ENCODE results near the gene SCYGR4. TPM values are rescaled to one million over a fixed set of nuclear protein-coding genes. Genes with fewer than 3 reads are reported as not detected.
"Not testable (repeated sequence)": the region's sequence is repeated elsewhere in the genome, so short reads cannot be mapped to it uniquely, and the experiment has no call there.

The SCYGR4 gene
- total RNA-seq, 6 donors from 2014 or later, result not detected

DNA sequence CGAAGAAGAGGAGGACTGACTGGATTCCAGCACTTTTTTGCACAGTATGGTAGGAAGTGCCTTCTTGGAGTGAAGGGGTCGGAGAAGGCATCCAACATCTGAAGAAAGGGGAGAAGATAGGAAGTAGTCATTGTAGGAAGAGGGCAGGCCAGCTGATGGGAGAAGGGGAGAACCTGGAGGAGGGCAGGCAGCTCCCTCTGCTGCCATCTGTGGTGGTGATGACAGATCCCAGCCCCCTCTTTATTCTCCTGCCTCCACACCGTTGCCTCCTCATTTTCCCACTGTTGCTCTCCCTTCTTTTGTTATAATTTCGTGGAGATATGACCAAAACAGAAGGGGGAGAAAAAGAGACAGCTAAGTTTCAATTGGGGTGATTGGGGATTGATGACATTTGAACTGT lies 21.5 kb upstream of the SCYGR4 start:
- H3K9me3 ChIP-seq, result no peaks in the 10 kb centered on the region
- DNase-seq (no peak), ATAC-seq (ENCODE audit: low FRiP score in 2 of 2) (no peak)
- H3K36me3 ChIP-seq, result no peaks in the 10 kb centered on the region
- H3K4me1 ChIP-seq, result no peaks in the 10 kb centered on the region
- TF ChIP-seq POLR2AphosphoS5 (IDR thresholded peaks at IDR 0.05) (no peak), EP300 (IDR thresholded peaks at IDR 0.05) (no peak)
- TF ChIP-seq, protein P1, sequence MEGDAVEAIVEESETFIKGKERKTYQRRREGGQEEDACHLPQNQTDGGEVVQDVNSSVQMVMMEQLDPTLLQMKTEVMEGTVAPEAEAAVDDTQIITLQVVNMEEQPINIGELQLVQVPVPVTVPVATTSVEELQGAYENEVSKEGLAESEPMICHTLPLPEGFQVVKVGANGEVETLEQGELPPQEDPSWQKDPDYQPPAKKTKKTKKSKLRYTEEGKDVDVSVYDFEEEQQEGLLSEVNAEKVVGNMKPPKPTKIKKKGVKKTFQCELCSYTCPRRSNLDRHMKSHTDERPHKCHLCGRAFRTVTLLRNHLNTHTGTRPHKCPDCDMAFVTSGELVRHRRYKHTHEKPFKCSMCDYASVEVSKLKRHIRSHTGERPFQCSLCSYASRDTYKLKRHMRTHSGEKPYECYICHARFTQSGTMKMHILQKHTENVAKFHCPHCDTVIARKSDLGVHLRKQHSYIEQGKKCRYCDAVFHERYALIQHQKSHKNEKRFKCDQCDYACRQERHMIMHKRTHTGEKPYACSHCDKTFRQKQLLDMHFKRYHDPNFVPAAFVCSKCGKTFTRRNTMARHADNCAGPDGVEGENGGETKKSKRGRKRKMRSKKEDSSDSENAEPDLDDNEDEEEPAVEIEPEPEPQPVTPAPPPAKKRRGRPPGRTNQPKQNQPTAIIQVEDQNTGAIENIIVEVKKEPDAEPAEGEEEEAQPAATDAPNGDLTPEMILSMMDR (IDR thresholded peaks at IDR 0.05), result no peak
- no peak overlapping the region for H3K4me3 ChIP-seq
- H3K27ac ChIP-seq, result no peak overlapping the region
- no peaks in the 10 kb centered on the region for H3K27me3 ChIP-seq
- WGBS, 2 donors, result 57 to 64% methylated on average over 4 of the region's 4 CpGs

DNA sequence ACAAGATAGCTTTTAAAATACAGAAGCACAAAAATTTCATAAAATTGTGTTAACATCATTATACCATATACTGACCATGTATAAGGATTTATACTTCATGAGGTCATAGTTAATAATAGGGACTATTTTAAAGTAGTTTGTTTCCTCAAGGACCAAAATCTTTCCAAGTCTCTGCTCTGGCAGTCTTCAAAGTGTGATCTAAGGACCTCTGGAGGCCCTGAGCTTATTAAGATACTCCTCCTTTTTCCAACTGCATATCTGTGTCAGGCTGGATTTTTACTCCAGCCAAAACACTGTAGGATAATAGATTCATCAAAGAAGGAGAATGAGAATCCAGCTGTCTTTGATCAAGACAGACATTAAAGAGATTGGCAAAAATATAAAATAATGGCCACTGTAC lies 20.3 kb upstream of the SCYGR4 start:
- no peaks in the 10 kb centered on the region for H3K27me3 ChIP-seq
- no peaks in the 10 kb centered on the region for H3K36me3 ChIP-seq
- H3K4me3 ChIP-seq, result no peak overlapping the region
- TF ChIP-seq POLR2A (IDR thresholded peaks at IDR 0.05), result no peak
- TF ChIP-seq, protein P1 (IDR thresholded peaks at IDR 0.05), result no peak
- H3K9me3 ChIP-seq, result no peaks in the 10 kb centered on the region
- DNase-seq (no peak), ATAC-seq (ENCODE audit: low FRiP score in 2 of 2) (peak in 1 of 2 donors; percentile 45)
- H3K4me1 ChIP-seq, result no peaks in the 10 kb centered on the region
- no peak overlapping the region for H3K27ac ChIP-seq

DNA sequence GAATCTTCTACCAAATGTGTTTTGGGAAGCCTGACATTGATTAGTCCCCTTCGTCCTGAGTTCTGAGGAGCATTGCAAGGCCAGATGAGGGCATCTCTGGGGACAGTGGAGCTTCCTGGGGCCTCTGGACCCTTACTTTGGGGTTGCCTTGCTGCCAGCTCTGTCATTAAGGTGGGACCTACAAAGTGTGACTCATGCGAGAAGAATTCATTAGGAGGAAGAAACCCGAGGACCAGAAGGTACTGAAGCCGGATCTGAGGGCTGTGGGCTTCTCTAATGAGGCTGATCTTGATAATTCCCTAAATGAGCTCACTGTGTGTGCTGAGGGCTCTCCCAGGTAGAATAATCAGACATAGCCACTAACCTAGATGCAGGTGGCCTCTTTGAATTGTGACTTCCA lies 19.3 kb upstream of the SCYGR4 start:
- no peak for ATAC-seq (ENCODE audit: low FRiP score in 2 of 2)
- DNase-seq, result no peak
- H3K27ac ChIP-seq, result no peak overlapping the region
- 76 to 82% methylated on average over 4 of the region's 4 CpGs for WGBS, 2 donors
- TF ChIP-seq POLR2AphosphoS5 (IDR thresholded peaks at IDR 0.05) (no peak), EP300 (IDR thresholded peaks at IDR 0.05) (no peak), POLR2A (IDR thresholded peaks at IDR 0.05) (no peak)
- TF ChIP-seq, protein P1 (IDR thresholded peaks at IDR 0.05), result no peak
- no peaks in the 10 kb centered on the region for H3K27me3 ChIP-seq
- no peaks in the 10 kb centered on the region for H3K4me1 ChIP-seq
- no peak overlapping the region for H3K4me3 ChIP-seq
- no peaks in the 10 kb centered on the region for H3K36me3 ChIP-seq
- no peaks in the 10 kb centered on the region for H3K9me3 ChIP-seq

DNA sequence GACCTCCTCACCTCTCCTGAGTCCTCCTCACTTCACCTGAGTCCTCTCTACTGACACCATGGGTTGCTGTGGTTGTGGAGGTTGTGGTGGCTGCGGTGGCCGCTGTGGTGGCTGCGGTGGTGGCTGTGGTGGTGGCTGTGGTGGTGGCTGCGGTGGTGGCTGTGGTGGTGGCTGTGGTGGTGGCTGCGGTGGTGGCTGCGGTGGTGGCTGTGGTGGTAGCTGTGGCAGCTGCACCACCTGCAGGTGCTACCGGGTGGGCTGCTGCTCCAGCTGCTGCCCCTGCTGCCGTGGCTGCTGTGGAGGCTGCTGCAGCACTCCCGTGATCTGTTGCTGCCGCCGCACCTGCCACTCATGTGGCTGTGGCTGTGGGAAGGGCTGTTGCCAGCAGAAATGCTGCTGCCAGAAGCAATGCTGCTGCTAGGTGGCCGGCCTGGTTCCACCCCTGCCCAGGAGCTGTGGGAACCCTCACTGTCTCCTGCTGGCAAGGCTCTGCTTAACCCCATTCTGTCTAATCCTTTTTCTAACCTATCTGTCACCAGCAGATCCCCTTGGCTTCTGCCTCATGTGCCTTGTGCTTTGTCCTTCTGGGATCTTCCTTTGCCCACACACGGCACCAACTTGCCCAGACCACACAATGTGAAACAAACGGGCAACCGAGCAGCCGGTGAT lies 18.3 kb upstream of the SCYGR4 start, which contains the start of gene SCYGR2:
Gene SCYGR2 (plus strand): TSS at position 59 of the 669 bp plus-strand sequence. CDS start 0 bp downstream, at position 59.
- DNase-seq, result peak in 1 of 2 donors; percentile 68
- not testable (repeated sequence) for H3K27ac ChIP-seq; H3K4me3 ChIP-seq; ATAC-seq (ENCODE audit: low FRiP score in 2 of 2); H3K9me3 ChIP-seq; H3K4me1 ChIP-seq; H3K27me3 ChIP-seq; H3K36me3 ChIP-seq
- WGBS, 2 donors, result 89 to 92% methylated on average over 5 to 13 of the region's 16 CpGs

DNA sequence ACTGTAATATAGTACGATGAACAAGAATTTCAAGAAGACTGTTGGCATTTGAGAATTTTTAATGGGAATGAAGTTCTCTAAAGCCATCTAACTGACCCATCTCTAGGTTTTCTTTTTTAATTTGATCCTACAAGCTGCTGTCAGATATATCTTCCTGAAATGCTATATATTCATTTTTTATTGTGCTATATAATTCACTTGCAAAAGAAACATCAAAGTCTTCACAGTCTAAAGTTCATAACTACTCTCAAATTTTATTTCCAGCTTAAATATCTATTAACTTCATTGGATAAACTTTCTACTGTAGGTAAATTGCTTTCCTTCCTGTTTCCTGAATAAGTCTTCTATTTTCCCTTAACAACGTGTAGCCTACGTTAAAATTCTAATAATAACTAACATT lies 14.9 kb upstream of the SCYGR4 start:
- 74% methylated on average over 3 of the region's 3 CpGs for WGBS, 2 donors

More for the DNA sequence above, 14.9 kb upstream of the SCYGR4 start:
- Histone ChIP-seq H3K4me3 (no peak overlapping the region), H3K9me3 (no peaks in the 10 kb centered on the region), H3K27ac (no peak overlapping the region), H3K27me3 (no peaks in the 10 kb centered on the region), H3K4me1 (no peaks in the 10 kb centered on the region), H3K36me3 (no peaks in the 10 kb centered on the region)
- TF ChIP-seq POLR2AphosphoS5 (IDR thresholded peaks at IDR 0.05) (no peak), EP300 (IDR thresholded peaks at IDR 0.05) (no peak), POLR2A (IDR thresholded peaks at IDR 0.05) (no peak)
- TF ChIP-seq, protein P1 (IDR thresholded peaks at IDR 0.05), result no peak
- ATAC-seq (ENCODE audit: low FRiP score in 2 of 2), result no peak
- DNase-seq, result no peak

Measured in upper lobe of left lung (tissue), 6 donors.